ENCODE results near the gene KCTD18.

KCTD18 gene

DNA sequence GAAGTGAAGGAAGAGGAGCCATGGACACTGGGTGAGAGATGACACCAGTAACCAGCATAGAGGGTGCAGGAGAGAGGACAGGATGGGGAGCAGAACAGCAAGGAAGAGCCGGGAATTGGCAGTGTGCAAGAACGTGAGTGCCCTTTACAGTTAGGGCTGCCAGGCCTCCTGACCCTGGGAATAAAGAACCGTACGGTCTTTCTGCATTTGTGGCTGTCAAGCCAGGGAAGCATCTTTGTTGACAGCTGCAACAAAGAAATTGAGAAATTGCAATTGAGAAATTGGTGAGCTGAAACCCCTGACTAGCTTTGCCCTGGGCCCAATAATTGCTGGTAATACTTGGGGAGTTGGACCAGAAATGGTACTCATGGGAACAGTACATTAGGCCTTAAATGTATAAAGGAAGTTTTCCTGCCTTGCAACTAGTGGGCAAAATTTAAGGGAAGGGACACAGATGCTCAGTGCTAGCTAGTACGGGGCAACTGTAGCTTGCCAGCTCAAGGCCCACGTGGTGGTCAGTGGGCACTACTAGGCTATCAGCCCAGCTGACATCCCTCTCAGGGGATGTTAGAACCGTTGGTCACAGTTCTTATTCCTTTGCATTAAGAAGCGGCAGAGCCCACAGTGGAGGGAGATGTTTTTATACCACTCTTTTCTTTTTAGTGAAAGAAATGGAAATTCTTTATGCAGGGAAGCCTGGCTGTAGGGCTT, 56.6 kb downstream of the KCTD18 start:
- no peak overlapping the region for H3K4me3 Mint-ChIP-seq
- H3K36me3 Mint-ChIP-seq: no peaks in the 10 kb centered on the region
- peaks cover 13% of the 10 kb centered on the region for H3K4me1 Mint-ChIP-seq
- no peaks in the 10 kb centered on the region for H3K9me3 Mint-ChIP-seq
- H3K27ac Mint-ChIP-seq: no peak overlapping the region
- no peaks in the 10 kb centered on the region for H3K27me3 Mint-ChIP-seq

DNA sequence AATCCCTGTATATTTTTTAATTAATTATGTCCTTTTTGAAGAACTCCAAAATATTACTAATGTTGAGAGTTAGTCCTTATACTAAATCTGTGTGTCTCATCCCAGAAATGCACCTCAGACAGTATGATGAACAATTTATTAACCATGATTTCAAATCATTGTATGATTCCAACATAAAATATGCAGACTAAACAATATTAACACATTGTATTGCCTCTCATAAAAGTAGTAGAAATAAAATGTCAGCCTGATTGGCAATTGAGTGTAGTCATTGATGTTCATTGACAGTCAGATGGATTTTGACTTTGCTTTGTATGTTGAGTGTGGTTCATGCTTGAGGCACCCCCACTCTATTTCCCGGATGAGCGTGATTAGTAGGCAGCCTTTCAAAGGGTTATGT, 57.5 kb downstream of the KCTD18 start:
- Mint-ChIP-seq H3K36me3 (no peaks in the 10 kb centered on the region), H3K4me1 (peaks cover 14% of the 10 kb centered on the region), H3K4me3 (no peak overlapping the region), H3K9me3 (no peaks in the 10 kb centered on the region), H3K27me3 (no peaks in the 10 kb centered on the region), H3K27ac (no peak overlapping the region)

DNA sequence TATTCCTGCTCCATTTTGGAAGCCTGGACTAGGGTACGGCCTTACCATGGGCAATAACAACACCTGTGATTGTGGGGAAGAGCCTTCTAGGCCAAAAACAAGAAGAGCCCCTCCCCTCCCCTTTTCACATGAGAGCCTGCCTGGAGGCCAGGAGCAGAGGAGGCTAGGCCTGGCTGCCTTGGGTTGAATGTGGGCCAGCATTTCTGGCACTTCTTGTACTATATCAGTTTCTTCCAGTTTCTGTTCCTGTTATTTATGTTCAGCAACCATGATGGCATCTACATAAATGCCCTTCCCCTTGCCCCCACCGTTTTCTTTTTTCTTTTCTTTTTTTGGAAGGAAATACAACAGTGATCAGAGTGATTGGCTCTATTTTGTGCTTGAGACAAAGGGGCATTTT, 58.4 kb downstream of the KCTD18 start:
- no peak overlapping the region for H3K4me3 Mint-ChIP-seq
- no peak overlapping the region for H3K27ac Mint-ChIP-seq
- no peaks in the 10 kb centered on the region for H3K36me3 Mint-ChIP-seq
- no peaks in the 10 kb centered on the region for H3K27me3 Mint-ChIP-seq
- no peaks in the 10 kb centered on the region for H3K9me3 Mint-ChIP-seq
- peaks cover 19% of the 10 kb centered on the region for H3K4me1 Mint-ChIP-seq

DNA sequence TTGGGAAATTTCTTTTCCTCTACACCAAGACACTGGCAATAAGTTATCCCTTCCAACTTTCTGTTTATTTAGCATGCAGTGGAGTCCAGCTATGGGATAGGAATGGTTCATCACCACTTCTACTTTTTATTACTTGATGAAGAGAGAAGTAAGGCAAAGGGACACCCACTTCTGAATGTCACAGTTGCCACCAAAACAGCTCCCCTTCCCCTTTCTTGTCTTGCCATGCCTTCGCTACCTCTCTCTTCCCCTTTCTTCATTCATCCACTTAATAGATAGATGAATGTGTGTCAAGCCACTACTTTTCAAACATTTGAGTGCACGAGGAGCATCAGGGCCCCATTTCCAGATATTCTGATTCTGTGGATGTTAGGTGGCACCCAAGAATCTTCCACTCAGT, 59.6 kb downstream of the KCTD18 start:
- no peaks in the 10 kb centered on the region for H3K27me3 Mint-ChIP-seq
- no peaks in the 10 kb centered on the region for H3K9me3 Mint-ChIP-seq
- peaks cover 14% of the 10 kb centered on the region for H3K4me1 Mint-ChIP-seq
- H3K27ac Mint-ChIP-seq: no peak overlapping the region
- no peaks in the 10 kb centered on the region for H3K36me3 Mint-ChIP-seq
- no peak overlapping the region for H3K4me3 Mint-ChIP-seq

DNA sequence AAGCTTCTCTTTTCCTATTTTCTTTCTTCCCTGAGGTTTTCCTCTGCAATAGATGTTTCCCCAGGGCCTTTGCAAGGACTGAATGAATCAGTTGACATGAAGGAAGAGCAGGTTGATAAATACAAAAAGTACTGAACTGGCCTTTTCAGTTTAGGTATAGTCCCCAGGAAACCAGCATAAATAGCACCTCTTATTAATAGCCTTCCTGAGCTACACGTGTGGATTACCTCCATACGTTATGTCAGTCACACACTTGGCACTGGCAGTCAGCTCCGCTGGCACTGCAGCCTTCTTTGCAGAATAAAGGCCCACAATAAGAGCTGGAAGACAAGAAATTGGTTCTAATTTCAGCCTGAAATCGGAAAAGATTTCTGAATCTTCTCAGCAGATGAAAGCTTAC, 60.7 kb downstream of the KCTD18 start:
- Mint-ChIP-seq H3K9me3 (no peaks in the 10 kb centered on the region), H3K36me3 (no peaks in the 10 kb centered on the region), H3K4me3 (no peak overlapping the region), H3K27me3 (no peaks in the 10 kb centered on the region), H3K4me1 (peaks cover 10% of the 10 kb centered on the region), H3K27ac (no peak overlapping the region)

DNA sequence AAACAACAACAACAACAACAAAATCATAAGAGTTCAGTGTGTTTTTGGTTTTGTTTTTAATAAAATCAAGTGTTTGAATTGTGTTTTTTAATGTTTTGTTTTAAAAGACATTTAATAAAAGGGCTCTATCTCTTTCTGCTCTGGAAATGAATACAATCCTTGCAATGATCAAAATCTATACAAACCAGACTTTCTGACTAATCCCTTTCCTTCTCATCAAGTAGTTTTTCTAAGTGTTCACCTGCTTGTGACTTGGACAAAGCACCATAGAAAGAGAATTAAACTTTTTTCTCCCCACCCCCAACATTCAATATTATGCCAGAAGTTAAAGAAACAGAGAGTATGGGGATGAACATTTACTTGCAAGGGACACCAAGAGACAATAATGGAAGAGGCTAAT, 61.4 kb downstream of the KCTD18 start:
- Mint-ChIP-seq H3K36me3 (no peaks in the 10 kb centered on the region), H3K4me3 (no peak overlapping the region), H3K27me3 (no peaks in the 10 kb centered on the region), H3K9me3 (no peaks in the 10 kb centered on the region), H3K4me1 (peaks cover 10% of the 10 kb centered on the region), H3K27ac (no peak overlapping the region)

DNA sequence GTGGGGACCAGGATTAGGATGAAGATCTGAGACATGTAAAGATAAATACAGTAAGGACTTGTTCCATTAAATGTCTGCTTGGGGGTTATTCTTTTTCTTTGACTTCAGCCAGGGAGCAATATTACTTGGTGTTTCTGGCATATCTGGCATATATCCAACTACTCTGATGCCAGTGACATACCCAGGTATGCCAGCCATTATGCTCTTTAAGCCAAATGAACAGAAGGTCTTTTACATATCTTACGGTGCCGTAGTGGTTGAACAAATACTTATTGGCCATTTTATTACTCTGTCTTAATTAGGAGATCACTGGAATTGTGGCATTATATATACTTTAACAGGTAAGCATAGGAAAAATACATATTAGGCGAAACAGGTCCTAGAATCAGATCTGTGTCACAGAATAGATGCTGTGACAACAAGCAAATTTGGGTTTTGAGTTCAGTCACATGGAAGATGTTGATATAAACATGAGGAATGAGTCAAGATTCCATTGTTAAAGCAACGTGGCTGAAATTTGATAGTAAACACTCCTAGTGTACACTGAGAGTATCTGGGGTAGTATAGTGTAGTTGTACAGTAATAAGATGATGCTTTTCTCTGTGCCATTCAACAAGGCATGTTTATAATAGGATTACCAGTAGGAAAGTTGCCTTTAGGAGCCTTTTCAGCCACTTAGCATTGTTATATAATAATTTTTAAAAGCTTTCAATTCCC, 62.6 kb downstream of the KCTD18 start:
- Mint-ChIP-seq H3K4me3 (no peak overlapping the region), H3K9me3 (no peaks in the 10 kb centered on the region), H3K27me3 (no peaks in the 10 kb centered on the region), H3K27ac (peak overlapping the region; percentile 68), H3K36me3 (no peaks in the 10 kb centered on the region), H3K4me1 (peaks cover 10% of the 10 kb centered on the region)

DNA sequence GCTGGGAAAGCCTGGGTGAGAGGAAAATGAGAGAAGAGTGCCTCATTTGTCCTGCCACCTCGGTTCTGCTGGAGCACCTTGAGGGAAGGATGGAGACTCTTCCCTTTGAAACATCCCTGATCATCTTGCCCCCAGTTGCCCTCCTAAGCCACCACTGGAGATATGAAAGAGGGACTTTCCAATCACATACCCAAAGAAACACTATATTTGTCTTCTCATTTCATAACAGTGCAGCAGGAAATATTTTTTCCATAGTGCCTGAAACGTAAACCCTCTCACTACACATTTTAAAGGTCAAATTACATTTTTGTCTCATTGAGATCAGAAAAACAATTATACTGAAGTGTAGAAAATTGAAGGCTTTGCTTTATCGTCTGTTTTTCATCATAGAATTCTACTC, 63.3 kb downstream of the KCTD18 start:
- Mint-ChIP-seq H3K27ac (peak overlapping the region; percentile 68), H3K36me3 (no peaks in the 10 kb centered on the region), H3K4me3 (no peak overlapping the region)

DNA sequence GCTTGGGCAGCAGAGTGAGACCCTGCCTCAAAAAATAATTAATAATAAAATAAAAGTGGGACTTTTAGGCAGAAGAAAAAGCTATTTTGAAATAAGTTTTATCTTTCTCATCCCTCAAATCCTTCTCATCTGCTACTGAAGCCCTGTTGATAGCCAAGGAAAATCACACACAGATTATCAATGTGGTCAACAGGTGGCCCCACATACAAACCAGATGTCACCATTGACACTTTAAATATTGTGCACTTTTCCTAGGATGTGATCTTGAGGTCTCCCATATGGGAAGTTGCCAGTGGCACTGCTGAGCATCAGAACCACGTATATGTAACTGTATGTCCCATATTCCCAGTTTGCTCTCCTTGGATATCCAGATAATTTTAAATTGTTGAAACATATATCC, 64.6 kb downstream of the KCTD18 start:
- H3K4me1 Mint-ChIP-seq: peaks cover 10% of the 10 kb centered on the region
- no peak overlapping the region for H3K27ac Mint-ChIP-seq
- no peaks in the 10 kb centered on the region for H3K9me3 Mint-ChIP-seq
- no peak overlapping the region for H3K4me3 Mint-ChIP-seq
- H3K27me3 Mint-ChIP-seq: no peaks in the 10 kb centered on the region
- peaks cover 3% of the 10 kb centered on the region for H3K36me3 Mint-ChIP-seq

More for the DNA sequence above, 63.3 kb downstream of the KCTD18 start:
- Mint-ChIP-seq H3K4me1 (peaks cover 10% of the 10 kb centered on the region), H3K27me3 (no peaks in the 10 kb centered on the region), H3K9me3 (no peaks in the 10 kb centered on the region)

DNA sequence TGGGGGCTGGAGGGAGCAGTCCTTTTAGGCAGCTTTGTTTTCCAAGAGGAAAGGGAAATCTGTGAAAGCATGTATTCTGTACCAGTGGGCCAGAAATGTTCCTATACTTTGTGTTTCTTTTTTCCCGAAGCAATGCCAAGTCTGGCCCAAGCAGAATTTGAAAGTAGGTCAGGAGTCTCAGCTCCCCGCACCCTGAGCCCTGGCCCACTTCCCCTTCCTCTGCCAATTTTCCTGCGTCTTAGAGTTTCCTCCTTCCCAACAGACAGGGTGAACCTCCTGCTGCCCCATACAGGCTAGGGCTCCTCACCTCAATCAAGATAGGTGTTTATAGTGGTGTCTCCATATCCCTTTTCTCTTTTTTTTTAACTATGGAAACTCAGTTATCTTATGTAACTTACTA, 65.3 kb downstream of the KCTD18 start:
- Mint-ChIP-seq H3K27ac (no peak overlapping the region), H3K4me1 (peaks cover 10% of the 10 kb centered on the region), H3K4me3 (no peak overlapping the region), H3K36me3 (peaks cover 3% of the 10 kb centered on the region), H3K9me3 (no peaks in the 10 kb centered on the region), H3K27me3 (no peaks in the 10 kb centered on the region)

DNA sequence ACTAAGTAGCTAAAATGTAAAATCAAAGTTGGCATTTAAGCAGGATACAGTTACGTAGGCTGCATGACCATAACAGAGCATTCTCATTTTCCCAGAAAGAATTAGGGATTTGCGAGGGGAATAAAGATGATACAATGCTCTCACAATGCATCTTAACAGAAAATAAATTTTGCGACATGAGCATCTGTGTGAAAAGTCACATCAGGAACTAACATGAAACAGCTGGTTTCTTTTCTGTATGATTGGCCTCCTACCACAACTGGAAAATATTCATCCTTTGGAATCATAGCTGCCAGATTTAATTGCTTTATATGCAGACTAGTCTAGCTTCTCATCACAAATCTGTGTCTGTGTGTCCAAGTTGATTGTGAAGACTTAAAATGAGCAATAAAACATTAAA, 66.0 kb downstream of the KCTD18 start:
- Mint-ChIP-seq H3K4me3 (no peak overlapping the region), H3K4me1 (peaks cover 10% of the 10 kb centered on the region), H3K36me3 (peaks cover 3% of the 10 kb centered on the region), H3K9me3 (no peaks in the 10 kb centered on the region), H3K27me3 (no peaks in the 10 kb centered on the region), H3K27ac (no peak overlapping the region)

DNA sequence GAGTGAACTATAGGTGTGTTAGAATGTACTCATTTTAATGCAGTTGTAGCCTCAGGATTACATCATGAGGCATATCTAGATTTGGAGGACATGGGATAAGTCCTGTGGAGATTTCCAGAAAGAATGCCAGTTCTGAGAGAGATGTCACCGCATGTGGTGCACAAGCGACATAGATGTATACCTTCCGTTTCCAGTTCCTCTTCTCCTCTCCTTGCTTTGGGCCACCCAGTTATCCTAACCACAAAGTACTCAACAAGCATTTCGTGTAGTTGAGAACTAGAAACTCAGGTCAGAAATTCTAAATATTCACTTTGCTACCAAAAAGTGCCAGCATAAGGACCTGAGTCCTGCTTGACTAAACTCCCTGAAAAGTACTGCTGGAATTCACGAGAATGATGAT, 66.5 kb downstream of the KCTD18 start:
- H3K4me1 Mint-ChIP-seq: peaks cover 10% of the 10 kb centered on the region
- no peaks in the 10 kb centered on the region for H3K27me3 Mint-ChIP-seq
- H3K4me3 Mint-ChIP-seq: no peak overlapping the region
- no peaks in the 10 kb centered on the region for H3K9me3 Mint-ChIP-seq
- H3K27ac Mint-ChIP-seq: no peak overlapping the region
- peaks cover 3% of the 10 kb centered on the region for H3K36me3 Mint-ChIP-seq

DNA sequence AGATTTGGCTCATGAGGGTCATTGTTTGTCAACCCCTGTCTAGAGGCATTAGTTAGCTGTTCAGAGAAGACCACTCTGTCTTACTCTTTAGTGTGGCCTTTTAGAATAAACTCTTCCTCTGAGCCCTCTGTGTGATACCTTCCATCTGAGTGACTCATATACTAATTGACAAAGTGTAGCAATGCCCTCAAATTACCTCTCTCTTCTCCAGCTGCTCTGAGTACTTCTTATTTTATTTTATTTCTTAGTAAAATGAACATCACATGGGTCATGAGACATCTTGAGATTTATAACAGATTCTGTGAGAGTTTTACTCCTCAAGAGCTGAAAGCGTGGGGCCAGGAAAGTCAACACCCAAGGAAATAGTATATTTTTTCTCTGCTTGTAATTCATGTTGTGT, 67.4 kb downstream of the KCTD18 start:
- Mint-ChIP-seq H3K4me1 (peaks cover 10% of the 10 kb centered on the region), H3K9me3 (no peaks in the 10 kb centered on the region), H3K27me3 (no peaks in the 10 kb centered on the region), H3K27ac (no peak overlapping the region), H3K36me3 (peaks cover 3% of the 10 kb centered on the region), H3K4me3 (no peak overlapping the region)

DNA sequence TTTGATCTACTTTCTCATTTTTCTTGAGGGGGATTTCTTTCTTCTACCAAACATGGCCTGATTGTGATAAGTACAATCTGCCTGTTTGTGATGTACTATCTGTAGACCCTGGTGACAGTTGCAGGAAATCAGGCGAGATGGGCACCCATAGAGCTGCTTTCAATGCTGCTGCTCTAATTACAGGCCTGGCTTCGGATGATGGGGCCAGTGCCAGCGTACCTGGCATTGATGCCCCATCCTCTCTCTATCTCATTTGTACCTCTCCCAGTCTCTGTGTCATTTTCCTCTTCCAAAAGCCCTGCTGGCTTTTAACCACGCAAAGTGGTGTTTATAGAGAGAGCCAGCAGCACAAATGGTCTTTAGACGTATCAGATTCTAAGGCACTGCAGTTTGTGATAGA, 69.9 kb downstream of the KCTD18 start:
- Mint-ChIP-seq H3K4me1 (no peaks in the 10 kb centered on the region), H3K4me3 (no peak overlapping the region), H3K27me3 (no peaks in the 10 kb centered on the region), H3K9me3 (no peaks in the 10 kb centered on the region), H3K36me3 (peaks cover 3% of the 10 kb centered on the region), H3K27ac (no peak overlapping the region)
